BJ (cell line): Measurements from ENCODE around the gene SCAMP2. TPM values are rescaled to one million over a fixed set of nuclear protein-coding genes. Genes with fewer than 3 reads are reported as not detected.

ENCODE experiments used
- CTCF ChIA-PET: fragments of 350-600 bp; formaldehyde crosslinking; extraction: SDS; loops from one replicate; lab custom pipeline; 2021; ENCODE audit warnings: antibody characterized with exemption, inconsistent platforms; lab: Yijun Ruan, JAX
- POLR2A ChIA-PET: fragments of 300-600 bp; sonication (Branson Sonifier 250); formaldehyde crosslinking; extraction: SDS; loops from one replicate; lab custom pipeline; 2021; ENCODE audit warnings: antibody characterized with exemption; lab: Charles Lee
- DNase-seq: peaks from one replicate; pipeline ENCODE4 v3.0.0-alpha.2; 2011; ENCODE audit warnings: low read depth
- H3K27me3 ChIP-seq: 2 replicates; pipeline ENCODE4 v1.6.0; 2011; ENCODE audit warnings: low read length; ENCODE audit not compliant: control insufficient read depth, insufficient read depth
- H3K36me3 ChIP-seq: 2 replicates; pipeline ENCODE4 v1.5.1; 2011; ENCODE audit warnings: low read length; ENCODE audit not compliant: control insufficient read depth, insufficient read depth
- H3K4me3 ChIP-seq: 2 replicates; pipeline ENCODE4 v1.5.1; 2011; ENCODE audit warnings: low read depth, mild to moderate bottlenecking, control low read depth, low read length
- polyA plus RNA-seq: library from polyadenylated mRNA; depleted of rRNA; stranded (reverse); fragments of >200 nt; gene quantifications from 2 replicates; pipeline ENCODE4 v1.2.3, GENCODE V29; 2011; rRNA removed
- small RNA-seq: library from RNA; depleted of rRNA; stranded (forward); fragments of <200 nt; gene quantifications from one replicate; pipeline ENCODE3, GENCODE V24; 2012; ENCODE audit warnings: low replicate concordance, low read depth; ENCODE audit not compliant: insufficient read length
- TF ChIP-seq, protein P1 (sequence below): IDR thresholded peaks from 2 replicates; pipeline ENCODE4 v1.5.1; 2011; ENCODE audit warnings: low read depth, mild to moderate bottlenecking, control low read depth, inconsistent platforms, low read length, moderate library complexity; ENCODE audit not compliant: insufficient read depth

SCAMP2 gene
- polyA plus RNA-seq, 1 experiment: 192 TPM

DNA sequence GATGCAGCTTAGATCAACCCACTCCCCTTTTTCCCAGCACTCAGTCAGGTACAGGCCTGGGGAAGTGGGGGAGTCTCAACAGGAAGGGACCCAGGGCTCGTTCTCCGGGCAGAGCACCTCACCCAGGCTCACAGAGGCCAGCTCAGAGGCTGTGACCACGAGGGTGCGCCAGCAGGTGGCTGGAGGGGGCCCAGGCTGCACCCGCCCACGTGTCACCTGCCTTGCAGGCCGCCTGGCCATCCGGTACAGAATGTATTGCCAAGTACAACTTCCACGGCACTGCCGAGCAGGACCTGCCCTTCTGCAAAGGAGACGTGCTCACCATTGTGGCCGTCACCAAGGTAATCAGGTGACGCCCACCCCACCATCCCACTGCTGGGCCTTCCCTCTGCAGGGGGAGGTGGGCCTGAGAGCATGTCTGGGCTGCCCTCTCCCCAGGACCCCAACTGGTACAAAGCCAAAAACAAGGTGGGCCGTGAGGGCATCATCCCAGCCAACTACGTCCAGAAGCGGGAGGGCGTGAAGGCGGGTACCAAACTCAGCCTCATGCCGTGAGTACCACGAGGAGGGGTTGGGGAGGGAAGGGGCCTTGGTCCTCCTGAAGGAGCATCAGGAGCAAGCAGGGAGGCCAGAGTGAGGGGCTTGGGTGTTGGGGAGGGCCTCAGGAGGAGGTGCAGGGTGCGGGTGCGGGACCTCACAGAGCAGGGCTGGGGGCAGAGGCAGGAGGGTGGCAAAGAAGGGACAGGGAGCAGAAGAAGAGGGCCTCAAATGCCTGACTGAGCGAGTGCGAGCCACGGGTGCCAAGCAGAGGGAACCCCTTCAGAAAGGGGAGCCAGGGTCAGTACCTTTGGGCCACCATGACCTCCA lies 74.5 kb downstream of the SCAMP2 start:
- ChIA-PET CTCF (interaction anchor here (0.6 to 9.7 kb wide), 17 partner anchors 8 to 195 kb away, joined by 3 to 62 read pairs (median 5); partner anchors contain the start of gene CSK), POLR2A (no interaction called here)
- TF ChIP-seq, protein P1, sequence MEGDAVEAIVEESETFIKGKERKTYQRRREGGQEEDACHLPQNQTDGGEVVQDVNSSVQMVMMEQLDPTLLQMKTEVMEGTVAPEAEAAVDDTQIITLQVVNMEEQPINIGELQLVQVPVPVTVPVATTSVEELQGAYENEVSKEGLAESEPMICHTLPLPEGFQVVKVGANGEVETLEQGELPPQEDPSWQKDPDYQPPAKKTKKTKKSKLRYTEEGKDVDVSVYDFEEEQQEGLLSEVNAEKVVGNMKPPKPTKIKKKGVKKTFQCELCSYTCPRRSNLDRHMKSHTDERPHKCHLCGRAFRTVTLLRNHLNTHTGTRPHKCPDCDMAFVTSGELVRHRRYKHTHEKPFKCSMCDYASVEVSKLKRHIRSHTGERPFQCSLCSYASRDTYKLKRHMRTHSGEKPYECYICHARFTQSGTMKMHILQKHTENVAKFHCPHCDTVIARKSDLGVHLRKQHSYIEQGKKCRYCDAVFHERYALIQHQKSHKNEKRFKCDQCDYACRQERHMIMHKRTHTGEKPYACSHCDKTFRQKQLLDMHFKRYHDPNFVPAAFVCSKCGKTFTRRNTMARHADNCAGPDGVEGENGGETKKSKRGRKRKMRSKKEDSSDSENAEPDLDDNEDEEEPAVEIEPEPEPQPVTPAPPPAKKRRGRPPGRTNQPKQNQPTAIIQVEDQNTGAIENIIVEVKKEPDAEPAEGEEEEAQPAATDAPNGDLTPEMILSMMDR: no peak
- no peak for DNase-seq
- Histone ChIP-seq H3K36me3 (peaks cover 26% of the 10 kb centered on the region), H3K27me3 (no peaks in the 10 kb centered on the region), H3K4me3 (no peak overlapping the region)

DNA sequence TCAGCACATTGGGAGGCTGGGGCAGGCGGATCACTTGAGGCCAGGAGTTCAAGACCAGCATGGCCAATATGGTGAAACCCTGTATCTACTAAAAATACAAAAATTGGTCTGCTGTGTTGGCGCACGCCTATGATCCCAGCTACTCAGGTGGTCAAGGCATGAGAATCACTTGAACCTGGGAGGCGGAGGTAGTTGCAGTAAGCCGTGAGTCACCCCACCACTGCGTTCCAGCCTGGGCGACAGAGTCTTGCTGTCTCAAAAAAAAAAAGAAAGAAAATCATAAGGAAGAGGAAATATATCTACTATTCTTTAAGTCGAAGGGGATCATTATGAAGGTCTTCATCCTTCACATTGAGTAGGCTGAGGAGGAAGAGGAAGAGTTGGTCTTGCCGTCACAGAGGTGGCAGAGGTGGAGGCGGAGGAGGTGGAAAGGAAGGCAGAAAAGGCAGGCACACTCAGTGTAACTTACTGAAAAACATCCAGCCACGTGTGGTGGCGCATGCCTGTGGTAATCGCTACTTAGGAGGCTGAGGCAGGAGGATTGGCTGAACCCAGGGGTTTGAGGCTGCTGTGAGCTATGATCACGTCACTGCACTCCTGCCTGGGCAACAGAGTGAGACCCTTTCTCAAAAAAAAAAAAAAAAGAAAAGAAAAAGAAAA lies 77.1 kb downstream of the SCAMP2 start:
- Histone ChIP-seq H3K36me3 (peaks cover 11% of the 10 kb centered on the region), H3K4me3 (no peak overlapping the region), H3K27me3 (no peaks in the 10 kb centered on the region)
- CTCF ChIA-PET: interaction anchor here (0.6 to 9.7 kb wide), 4 partner anchors 8 to 165 kb away, joined by 5 to 62 read pairs (median 10); partner anchors contain the start of gene CSK
- POLR2A ChIA-PET: no interaction called here
- DNase-seq: no peak
- TF ChIP-seq, protein P1: no peak

DNA sequence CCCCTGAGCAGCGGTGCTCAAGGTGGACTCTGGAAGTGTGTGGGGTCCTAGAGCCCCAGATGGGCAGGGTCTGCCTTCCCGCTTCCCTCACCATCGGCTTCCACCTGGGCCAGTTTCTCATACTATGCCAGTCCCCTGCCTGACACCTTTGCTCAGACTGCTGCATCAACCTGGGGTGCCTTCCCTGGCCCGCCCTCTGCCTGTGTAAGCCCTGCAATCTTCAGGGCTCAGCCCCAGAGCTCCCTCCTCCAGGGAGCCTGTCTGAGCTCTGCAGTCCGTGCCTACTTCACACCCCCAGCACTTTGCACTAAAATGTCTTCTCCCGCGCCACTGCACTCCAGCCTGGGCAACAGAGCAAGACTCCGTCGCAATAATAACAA lies 78.2 kb downstream of the SCAMP2 start:
- Histone ChIP-seq H3K36me3 (peaks cover 6% of the 10 kb centered on the region), H3K4me3 (no peak overlapping the region), H3K27me3 (no peaks in the 10 kb centered on the region)
- ChIA-PET CTCF (interaction anchor here (1.2 to 9.7 kb wide), 4 partner anchors 10 to 163 kb away, joined by 3 to 62 read pairs (median 7); partner anchors contain the start of gene CSK), POLR2A (no interaction called here)
- TF ChIP-seq, protein P1: no peak
- no peak for DNase-seq

DNA sequence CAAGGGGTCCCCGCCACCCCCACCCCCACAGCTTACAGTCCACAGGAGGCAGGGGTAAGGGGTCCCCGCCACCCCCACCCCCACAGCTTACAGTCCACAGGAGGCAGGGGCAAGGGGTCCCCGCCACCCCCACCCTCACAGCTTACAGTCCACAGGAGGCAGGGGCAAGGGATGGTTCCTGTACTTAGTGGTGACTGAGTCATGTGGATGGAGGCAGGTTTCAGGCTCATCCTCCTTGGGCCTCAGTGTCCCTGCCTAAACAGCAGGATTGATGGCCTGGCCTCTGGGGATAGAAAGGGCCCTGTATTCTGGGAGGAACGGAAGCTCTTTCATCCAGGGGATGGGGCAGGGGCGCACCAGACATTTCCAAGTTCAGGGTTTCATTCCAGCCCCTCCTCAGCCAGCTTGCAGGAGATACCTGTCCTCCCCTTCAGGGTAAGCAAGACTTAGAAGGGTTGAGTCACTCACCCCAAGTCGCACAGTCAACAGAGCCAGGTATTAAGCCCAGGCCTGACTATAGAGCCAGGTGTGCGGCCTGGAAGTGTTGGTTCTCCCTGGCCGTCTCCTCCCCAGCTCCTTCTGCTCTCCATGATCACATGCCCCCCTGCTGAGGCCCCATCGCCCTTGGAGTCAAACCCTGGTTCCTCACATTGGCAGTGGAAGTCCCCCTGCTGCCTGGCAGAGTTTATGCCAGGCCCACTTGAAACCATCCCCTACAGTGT lies 78.8 kb downstream of the SCAMP2 start:
- ChIA-PET POLR2A (no interaction called here), CTCF (interaction anchor here (0.9 to 9.7 kb wide), 6 partner anchors 11 to 163 kb away, joined by 3 to 62 read pairs (median 4); partner anchors contain the start of gene CSK)
- H3K36me3 ChIP-seq: peaks cover 2% of the 10 kb centered on the region
- no peaks in the 10 kb centered on the region for H3K27me3 ChIP-seq
- DNase-seq: no peak
- TF ChIP-seq, protein P1: no peak
- H3K4me3 ChIP-seq: no peak overlapping the region

Small RNAs within 50 kb of the gene (small RNA-seq; reads per million reads assigned to genes)
- not detected for gene CPLX3
- gene MIR6882: 0.84 reads per million

Other genes with a start within 250 kb of the SCAMP2 start
- gene EDC3, start 177.3 kb downstream of the SCAMP2 start, polyA plus RNA-seq: 37.2 and 44.2 TPM in 2 replicates
- 0.10 TPM in 1 of 2 replicates, not detected in the other for gene CYP1A1, start 147.8 kb downstream of the SCAMP2 start, polyA plus RNA-seq
- not detected in 2 replicates for gene CYP1A2, start 124.5 kb downstream of the SCAMP2 start, polyA plus RNA-seq
- 15.1 and 25.3 TPM in 2 replicates for gene CSK, start 91.3 kb downstream of the SCAMP2 start, polyA plus RNA-seq
- gene LMAN1L, start 60.5 kb downstream of the SCAMP2 start, polyA plus RNA-seq: not detected in 2 replicates
- gene CPLX3, start 46.7 kb downstream of the SCAMP2 start, polyA plus RNA-seq: not detected in 2 replicates
- 18.4 and 20.1 TPM in 2 replicates for gene ULK3, start 30.2 kb downstream of the SCAMP2 start, polyA plus RNA-seq
- gene MPI, start 16.7 kb upstream of the SCAMP2 start, polyA plus RNA-seq: 73.9 and 105 TPM in 2 replicates
- gene FAM219B, start 33.5 kb upstream of the SCAMP2 start, polyA plus RNA-seq: 54.7 and 66.7 TPM in 2 replicates
- 64.6 and 106 TPM in 2 replicates for gene COX5A, start 64.7 kb upstream of the SCAMP2 start, polyA plus RNA-seq
- 0.92 and 1.3 TPM in 2 replicates for gene RPP25, start 83.4 kb upstream of the SCAMP2 start, polyA plus RNA-seq
- gene SCAMP5, start 122.2 kb upstream of the SCAMP2 start, polyA plus RNA-seq: 2.9 and 3.6 TPM in 2 replicates
- 8.2 and 11.1 TPM in 2 replicates for gene PPCDC, start 150.2 kb upstream of the SCAMP2 start, polyA plus RNA-seq